Endothelial cell of umbilical vein (primary cell): Measurements from ENCODE around the gene KIF1B. TPM values are rescaled to one million over a fixed set of nuclear protein-coding genes. Genes with fewer than 3 reads are reported as not detected.

Experiments used
- BruUV-seq: library from RNA; stranded (reverse); fragments of 400-500 nt; replicated peaks from 2 replicates; lab custom pipeline; 2021; lab: Mats Ljungman, UMichigan
- CTCF ChIA-PET: fragments of 300-600, 350-600 bp; sonication (Branson Sonifier 250); formaldehyde crosslinking; loops from one replicate; lab custom pipeline; 2021; ENCODE audit warnings: antibody characterized with exemption, inconsistent platforms; lab: Charles Lee
- POLR2A ChIA-PET: fragments of 300-600, 350-600 bp; sonication (Branson Sonifier 250); formaldehyde crosslinking; loops from one replicate; lab custom pipeline; 2021; ENCODE audit warnings: antibody characterized with exemption, inconsistent platforms; lab: Charles Lee
- DNase-seq: peaks from one replicate; pipeline ENCODE4 v3.0.0-alpha.2; 2011; ENCODE audit warnings: low read depth, low spot score
- FAIRE-seq: peaks from 2 replicates; lab custom pipeline; 2011; peaks lifted over from hg19 to GRCh38; lab: Jason Lieb, UNC
- H2AFZ ChIP-seq: 2 replicates; pipeline ENCODE4 v1.6.0; 2012; ENCODE audit warnings: low read depth, low read length, control low read depth, inconsistent platforms
- H3K27ac ChIP-seq: 2 replicates; pipeline ENCODE4 v1.5.1; 2011; ENCODE audit warnings: low read depth, mild to moderate bottlenecking, control low read depth, low read length, moderate library complexity; ENCODE audit not compliant: insufficient read depth
- H3K27me3 ChIP-seq, 2 experiments: 2 replicates each; pipeline versions ENCODE4 v1.6.0 to v1.6.1; 2011; ENCODE audit warnings: low read length in 2 of 2, mixed read lengths in 1 of 2; ENCODE audit not compliant: control insufficient read depth in 2 of 2, insufficient read depth in 2 of 2
- H3K36me3 ChIP-seq, 2 experiments: 2 replicates in 1 of 2; 3 replicates in 1 of 2; pipeline ENCODE4 v1.5.1; 2011; ENCODE audit warnings: low read length in 2 of 2, mild to moderate bottlenecking in 1 of 2, moderate library complexity in 1 of 2; ENCODE audit not compliant: control insufficient read depth in 2 of 2, insufficient read depth in 2 of 2; ENCODE audit errors: extremely low read depth in 1 of 2
- H3K4me1 ChIP-seq: 3 replicates; pipeline ENCODE4 v1.5.1; 2011; ENCODE audit warnings: mild to moderate bottlenecking, low read length; ENCODE audit not compliant: control insufficient read depth, insufficient read depth; ENCODE audit errors: extremely low read depth
- H3K4me2 ChIP-seq: 2 replicates; pipeline ENCODE4 v1.6.1; 2011; ENCODE audit warnings: low read length, control low read depth, mixed read lengths; ENCODE audit not compliant: insufficient read depth
- H3K4me3 ChIP-seq, 3 experiments: fragments of 200-600 bp in 1 of 3; sonication (generic), shearing (Covaris generic) in 1 of 3; replicated peaks in 1 of 3; 2 replicates each; pipeline ENCODE4 v1.5.1; 2011 to 2016; ENCODE audit warnings: control low read depth in 3 of 3, low read length in 3 of 3, mild to moderate bottlenecking in 2 of 3, inconsistent platforms in 1 of 3, low read depth in 1 of 3, moderate library complexity in 1 of 3; ENCODE audit not compliant: insufficient read depth in 1 of 3
- H3K79me2 ChIP-seq: 2 replicates; pipeline ENCODE4 v1.6.0; 2012; ENCODE audit warnings: low read length, inconsistent platforms; ENCODE audit not compliant: control insufficient read depth, insufficient read depth
- H3K9ac ChIP-seq: replicated peaks from 2 replicates; pipeline ENCODE3; 2011; ENCODE audit warnings: low read length, control low read depth; ENCODE audit not compliant: insufficient read depth; ENCODE audit errors: extremely low read depth
- H3K9me1 ChIP-seq: replicated peaks from 3 replicates; pipeline ENCODE4 v1.6.0; 2011; ENCODE audit warnings: mild to moderate bottlenecking, low read length; ENCODE audit not compliant: control insufficient read depth, insufficient read depth; ENCODE audit errors: extremely low read depth
- H3K9me3 ChIP-seq: replicated peaks from 2 replicates; pipeline ENCODE4 v1.5.1; 2012; ENCODE audit warnings: low read length, inconsistent platforms; ENCODE audit not compliant: control insufficient read depth, insufficient read depth
- H4K20me1 ChIP-seq: replicated peaks from 2 replicates; pipeline ENCODE3; 2011; ENCODE audit warnings: mild to moderate bottlenecking, low read length; ENCODE audit not compliant: control insufficient read depth, insufficient read depth; ENCODE audit errors: extremely low read depth
- EZH2 ChIP-seq: IDR thresholded peaks from 2 replicates; pipeline ENCODE4 v1.6.1; 2012; ENCODE audit warnings: borderline replicate concordance, low read depth, mild to moderate bottlenecking, moderate library complexity, low read length, inconsistent platforms; ENCODE audit not compliant: severe bottlenecking
- FOS ChIP-seq: IDR thresholded peaks from 2 replicates; pipeline ENCODE4 v1.6.1; 2011; ENCODE audit warnings: mild to moderate bottlenecking, low read length, moderate library complexity, borderline replicate concordance; ENCODE audit not compliant: insufficient read depth
- GATA2 ChIP-seq: IDR thresholded peaks from 2 replicates; pipeline ENCODE4 v1.7.0; 2011; ENCODE audit warnings: low read depth, mild to moderate bottlenecking, moderate library complexity, mixed read lengths, low read length; ENCODE audit not compliant: insufficient read length, insufficient read depth
- JUN ChIP-seq: IDR thresholded peaks from 2 replicates; pipeline ENCODE4 v1.6.1; 2011; ENCODE audit warnings: borderline replicate concordance, low read depth; ENCODE audit not compliant: insufficient read length, insufficient read depth
- MYC ChIP-seq: IDR thresholded peaks from one replicate; pipeline ENCODE4 v1.6.1; 2011; ENCODE audit warnings: mild to moderate bottlenecking, low read depth, low read length
- POLR2A ChIP-seq: IDR thresholded peaks from 2 replicates; pipeline ENCODE4 v1.6.1; 2012; ENCODE audit warnings: low read depth, mild to moderate bottlenecking, control low read depth, low read length
- POLR2AphosphoS5 ChIP-seq: IDR thresholded peaks from 2 replicates; pipeline ENCODE4 v1.6.1; 2012; ENCODE audit warnings: low read depth, mild to moderate bottlenecking, control low read depth, low read length, moderate library complexity; ENCODE audit not compliant: insufficient read depth
- dilution Hi-C: fragments of 300-500 bp; cut with MboI; formaldehyde crosslinking; loops from one replicate; pipeline ENCODE4 v1.15.0; 2019; ENCODE audit warnings: low sequenced_read_pairs; ENCODE audit not compliant: extremely low pct_ligation_motif_present
- intact Hi-C: fragments of 100-400 bp; cut with micrococcal nuclease; formaldehyde crosslinking; loops from one replicate; pipeline ENCODE4 v1.10.0; 2022
- polyA plus RNA-seq, 4 experiments: library from polyadenylated mRNA; depleted of rRNA in 3 of 4; stranded (reverse) in 3 of 4; unstranded in 1 of 4; fragments of >200 nt; gene quantifications; 2 replicates each; pipeline versions ENCODE4 v1.2.1 to v1.2.3, GENCODE V29; 2011 to 2012; ENCODE audit warnings: missing spikeins in 1 of 4
- total RNA-seq: library from RNA; stranded (reverse); gene quantifications from 2 replicates; pipeline ENCODE4 v1.2.3, GENCODE V29; 2021
- TF ChIP-seq, protein P1 (sequence below): IDR thresholded peaks from 2 replicates; pipeline ENCODE4 v1.6.1; 2011; ENCODE audit not compliant: insufficient read depth, insufficient read length

KIF1B gene
- total and polyA plus RNA-seq, 2 donors (not counting 3 experiments of a cell fraction or from before 2014, with no cell fraction given), result 14.8 to 58.6 TPM

DNA sequence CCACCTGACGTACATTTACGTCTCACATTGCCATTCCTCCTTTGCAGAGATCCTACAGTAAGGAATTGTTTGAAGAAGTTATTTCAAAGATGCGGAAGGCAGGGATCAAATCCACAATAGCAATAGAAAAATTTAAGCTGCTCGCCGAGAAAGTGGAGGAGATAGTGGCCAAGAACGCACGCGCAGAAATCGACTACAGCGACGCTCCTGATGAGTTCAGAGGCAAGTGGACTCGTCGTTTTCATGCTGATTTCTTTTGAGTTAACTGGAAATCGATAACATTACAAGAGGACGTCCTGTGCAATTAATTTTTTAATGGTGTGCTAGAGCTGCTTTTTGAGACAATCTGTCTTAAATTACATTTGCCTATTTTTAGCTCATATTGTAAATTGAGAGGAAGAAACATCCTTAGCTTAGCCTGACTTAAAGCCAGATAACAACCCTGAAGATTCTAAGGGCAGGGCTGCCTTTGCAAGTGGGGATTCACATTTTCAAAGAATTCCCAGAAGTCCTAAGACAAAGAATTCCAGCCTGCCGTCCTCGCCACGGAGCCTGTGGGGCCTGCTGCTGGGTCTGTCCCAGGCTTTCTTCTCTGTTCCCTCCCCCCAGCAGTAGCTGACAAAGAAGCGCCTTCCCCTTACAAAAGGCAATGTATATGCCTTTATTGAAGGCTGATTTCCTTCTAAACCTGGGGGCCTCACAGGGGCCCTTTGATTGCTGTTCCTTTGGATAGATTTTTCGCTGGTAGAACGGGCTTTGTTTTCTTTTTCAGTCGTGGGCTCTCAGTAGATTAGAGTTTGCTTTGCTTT is 31.6 kb upstream of the KIF1B start:
- FAIRE-seq (no peak), DNase-seq (no peak)
- no peaks in the 10 kb centered on the region for H3K9me3 ChIP-seq
- POLR2A ChIA-PET, result no interaction called here
- H3K4me1 ChIP-seq, result no peaks in the 10 kb centered on the region
- no peak overlapping the region for H3K27ac ChIP-seq
- intact Hi-C loops, result no loop called here
- no peak overlapping the region for H3K4me2 ChIP-seq
- no peak overlapping the region for H2AFZ ChIP-seq
- dilution Hi-C loops, result no loop called here
- CTCF ChIA-PET, result interaction anchor here (0.5 kb wide), 1 partner anchor 13 kb away, joined by 3 read pairs; no protein-coding TSS in a partner anchor
- no peak overlapping the region for H3K9ac ChIP-seq
- no peaks in the 10 kb centered on the region for H4K20me1 ChIP-seq
- H3K9me1 ChIP-seq, result no peaks in the 10 kb centered on the region
- no peaks in the 10 kb centered on the region for H3K79me2 ChIP-seq
- peaks cover 5 to 10% of the 10 kb centered on the region in 2 experiments for H3K36me3 ChIP-seq
- no peaks in the 10 kb centered on the region for H3K27me3 ChIP-seq
- BruUV-seq, result no TSS peak
- TF ChIP-seq POLR2A (no peak), MYC (no peak), GATA2 (no peak), FOS (no peak), POLR2AphosphoS5 (no peak), EZH2 (no peak), JUN (no peak)
- TF ChIP-seq, protein P1, sequence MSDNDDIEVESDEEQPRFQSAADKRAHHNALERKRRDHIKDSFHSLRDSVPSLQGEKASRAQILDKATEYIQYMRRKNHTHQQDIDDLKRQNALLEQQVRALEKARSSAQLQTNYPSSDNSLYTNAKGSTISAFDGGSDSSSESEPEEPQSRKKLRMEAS, result no peak
- no peak overlapping the region for H3K4me3 ChIP-seq
